Stimulated activated CD4-positive, alpha-beta T cell treated with anti-CD3 and anti-CD28 coated beads, Interleukin-15, amount 100 ng/mL, for 48 hours (primary cell): ENCODE results near the gene ATAD5.
"Not testable (repeated sequence)": the region's sequence is repeated elsewhere in the genome, so short reads cannot be mapped to it uniquely, and the experiment has no call there.

Experiments used
- DNase-seq, 2 donors: peaks; one replicate each; pipeline ENCODE4 v3.0.0-alpha.2; 2020; ENCODE audit warnings: low read depth in 2 of 2

ATAD5 gene

GRCh38 chr17:30908717-30909420 is 77.1 kb downstream of the ATAD5 start:
- no peak for DNase-seq

- not testable (repeated sequence) for DNase-seq
Measured at GRCh38 chr17:30910151-30910550, 78.4 kb downstream of the ATAD5 start.

DNA sequence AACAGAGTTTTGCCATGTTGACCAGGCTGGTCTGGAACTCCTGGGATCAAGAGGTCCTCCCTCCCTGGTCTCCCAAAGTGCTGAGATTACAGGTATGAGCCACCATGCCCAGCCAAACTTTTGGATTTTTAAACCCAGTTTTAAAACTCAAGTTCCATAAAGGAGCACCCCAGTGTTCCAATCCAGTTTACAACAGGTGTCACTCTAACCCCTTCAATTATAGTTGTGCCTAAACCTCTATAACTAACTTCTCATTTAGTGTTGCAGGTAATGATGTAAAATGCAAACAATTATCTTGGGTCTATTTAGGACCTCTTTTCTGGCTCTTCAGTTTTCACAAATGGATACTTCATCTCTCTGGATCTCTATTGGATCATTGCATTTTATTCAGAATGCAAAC is 82.2 kb downstream of the ATAD5 start:
- no peak for DNase-seq

DNA sequence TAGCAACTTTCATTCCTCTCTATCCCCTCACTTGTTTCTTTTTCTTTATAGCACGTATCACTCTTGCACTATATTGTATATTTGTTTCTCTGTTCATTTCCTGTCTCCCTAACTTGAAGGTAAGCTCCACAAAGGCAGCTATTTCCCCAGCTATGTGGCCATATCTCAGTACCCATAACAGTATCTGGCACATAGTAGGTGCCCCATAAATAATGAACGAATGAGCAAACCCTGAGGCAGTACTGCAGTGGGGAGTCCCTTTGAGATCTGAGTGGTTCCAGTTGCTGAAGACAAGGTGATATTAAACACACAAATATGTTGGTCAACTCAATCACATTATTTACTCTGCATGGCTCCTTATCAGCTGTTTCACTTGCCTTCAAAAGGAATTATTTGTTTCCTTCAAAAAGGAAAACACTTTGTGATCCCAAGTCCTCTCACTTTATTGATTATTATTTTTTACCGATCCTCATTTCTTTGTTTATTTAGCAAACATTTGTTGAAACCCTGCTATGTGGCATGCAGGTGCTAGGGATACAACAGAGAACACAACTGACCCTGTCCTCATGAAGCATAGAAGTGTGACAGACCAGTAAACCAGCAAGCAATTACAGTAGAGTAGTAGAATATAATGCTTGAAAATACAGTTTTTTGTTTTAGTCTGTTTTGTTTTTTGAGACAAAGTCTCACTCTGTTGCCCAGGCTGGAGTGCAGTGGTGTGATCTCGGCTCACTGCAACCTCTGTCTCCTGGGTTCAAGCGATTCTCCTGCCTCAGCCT is 84.3 kb downstream of the ATAD5 start:
- DNase-seq = no peak

- DNase-seq = no peak
Measured at GRCh38 chr17:30917050-30917449, 85.3 kb downstream of the ATAD5 start.

DNA sequence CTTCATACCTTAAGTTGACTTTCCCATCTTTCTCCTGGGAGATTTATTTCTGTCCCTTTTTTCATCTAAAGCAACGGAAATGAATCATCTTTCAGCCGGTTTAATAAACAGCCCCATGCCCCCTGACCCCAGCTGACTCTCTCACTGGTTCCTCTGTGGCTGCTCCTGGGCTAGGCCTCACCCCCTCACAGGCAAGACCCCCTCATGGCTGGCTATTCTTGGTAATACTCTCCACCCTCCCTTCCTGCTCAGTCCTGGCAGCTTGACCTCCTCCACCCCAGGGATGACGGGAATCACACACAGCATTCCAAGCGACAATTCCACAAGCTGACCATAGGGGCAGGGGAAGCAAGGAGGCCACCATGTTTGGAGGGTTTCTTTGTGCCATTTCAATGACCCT is 88.5 kb downstream of the ATAD5 start:
- DNase-seq = no peak

DNA sequence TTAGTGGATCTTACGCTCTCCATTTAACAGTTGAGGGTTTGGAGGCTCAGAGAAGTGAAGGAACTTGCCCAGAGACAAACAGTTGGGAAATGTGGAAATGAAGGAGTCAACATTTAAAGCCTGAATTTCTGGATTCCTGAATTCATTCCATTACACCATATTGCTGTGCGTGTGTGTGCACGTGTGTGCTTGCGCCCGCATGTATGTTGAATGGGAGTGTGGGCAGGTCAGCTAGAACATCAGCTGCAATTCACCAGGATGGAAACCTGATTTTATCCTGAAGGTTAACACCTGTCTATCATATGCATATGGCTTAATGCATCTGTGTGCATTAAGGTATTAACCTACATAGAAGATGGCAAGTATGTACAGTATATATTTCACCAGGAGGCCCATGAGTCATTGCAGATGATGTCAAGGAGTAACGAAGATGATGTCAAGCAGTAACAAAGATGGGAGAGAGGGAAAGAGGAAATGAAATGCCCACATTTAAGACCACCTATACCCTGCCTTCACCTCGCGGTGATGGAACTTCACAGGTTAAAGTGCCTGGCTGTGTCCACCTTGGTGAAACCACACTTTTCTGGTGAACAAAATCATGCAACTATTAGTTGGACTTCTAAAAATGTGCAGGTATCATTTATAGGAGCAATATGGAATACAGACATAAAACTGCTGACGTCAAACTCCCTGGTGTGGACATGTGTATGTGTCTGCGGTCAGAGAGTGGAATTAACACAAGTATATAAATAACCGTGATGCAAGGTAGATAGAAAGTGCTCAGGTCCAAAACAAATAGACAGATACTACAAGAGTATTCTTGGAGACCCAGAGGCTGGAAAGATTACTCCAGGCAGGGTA is 89.1 kb downstream of the ATAD5 start:
- no peak for DNase-seq

- no peak for DNase-seq
Measured at GRCh38 chr17:30921544-30922196, 89.9 kb downstream of the ATAD5 start, which contains the start of gene ADAP2. Gene ADAP2 (plus strand): TSS chr17:30921945. CDS start chr17:30922015, 70 bp downstream.

GRCh38 chr17:30922235-30923030 is 90.7 kb downstream of the ATAD5 start:
- DNase-seq = no peak

DNA sequence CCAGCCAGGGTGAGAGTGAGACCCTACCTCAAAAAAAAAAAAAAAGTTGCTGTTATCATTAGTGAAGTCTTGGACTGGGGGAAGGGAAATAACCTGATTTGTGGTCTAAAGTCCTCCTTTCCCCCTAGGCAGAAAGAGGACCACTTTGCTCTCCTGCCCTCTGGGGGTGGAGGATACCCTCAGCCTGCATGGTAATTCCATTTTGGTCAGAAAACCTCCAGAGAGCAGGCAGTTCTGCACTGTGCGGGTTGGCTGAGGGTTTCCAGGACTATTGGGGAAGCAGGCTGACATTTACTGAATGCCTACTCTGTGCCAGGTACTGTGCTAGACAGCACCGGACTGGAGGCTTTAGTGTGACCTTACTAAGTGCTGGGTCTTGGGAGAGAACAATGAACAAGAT is 92.6 kb downstream of the ATAD5 start:
- DNase-seq = no peak

- no peak for DNase-seq
Measured at GRCh38 chr17:30926516-30926915, 94.8 kb downstream of the ATAD5 start.

- no peak for DNase-seq
Measured at GRCh38 chr17:30927756-30928155, 96.0 kb downstream of the ATAD5 start.

DNA sequence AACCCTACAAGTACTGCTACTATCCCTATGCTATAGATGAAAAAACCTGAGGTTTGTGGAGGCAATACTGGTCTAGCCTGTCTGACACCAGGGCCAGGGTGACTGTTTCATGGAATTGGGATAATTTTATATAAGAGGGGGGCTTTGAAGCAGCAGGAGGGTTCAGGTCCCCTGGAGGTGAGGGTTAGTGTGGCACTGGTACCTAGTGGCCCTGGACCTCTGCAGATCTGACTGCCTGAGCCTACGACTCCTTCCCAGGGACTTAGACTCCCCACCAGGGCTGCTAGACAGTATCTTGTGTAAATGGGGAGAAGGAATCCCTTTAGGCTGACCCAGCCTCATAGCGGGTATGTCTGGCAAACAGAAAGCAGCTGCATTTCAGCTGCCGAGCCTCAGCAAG is 96.8 kb downstream of the ATAD5 start:
- DNase-seq = no peak

GRCh38 chr17:30929081-30929633 is 97.4 kb downstream of the ATAD5 start:
- no peak for DNase-seq

GRCh38 chr17:30929861-30930260 is 98.1 kb downstream of the ATAD5 start:
- DNase-seq = not testable (repeated sequence)

GRCh38 chr17:30930495-30930894 is 98.7 kb downstream of the ATAD5 start:
- DNase-seq = no peak

GRCh38 chr17:30931582-30931981 is 99.8 kb downstream of the ATAD5 start:
- DNase-seq = not testable (repeated sequence)

DNA sequence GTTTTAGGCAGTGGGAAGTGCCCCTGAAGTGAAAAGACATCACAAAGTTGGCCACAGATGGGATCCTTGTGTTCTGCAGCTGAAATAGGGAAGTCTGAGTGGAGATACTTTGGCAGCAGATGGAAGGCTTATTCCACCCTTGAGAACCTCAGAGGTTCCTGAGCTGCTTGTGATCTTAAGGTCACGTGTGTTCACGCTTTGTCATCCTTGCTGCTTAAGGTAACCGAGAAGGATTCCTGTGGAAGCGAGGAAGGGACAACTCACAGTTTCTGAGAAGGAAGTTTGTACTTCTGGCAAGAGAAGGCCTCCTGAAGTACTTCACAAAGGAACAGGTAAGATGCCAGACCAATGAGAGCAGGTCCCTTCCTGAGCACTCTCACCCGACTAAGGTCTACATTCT is 102.2 kb downstream of the ATAD5 start:
- DNase-seq = no peak

- DNase-seq = no peak
Measured at GRCh38 chr17:30939051-30939689, 107.4 kb downstream of the ATAD5 start.
